ENCODE results near the gene EXOC3L1. TPM values are rescaled to one million over a fixed set of nuclear protein-coding genes. Genes with fewer than 3 reads are reported as not detected.

EXOC3L1 gene
- total and polyA plus RNA-seq, 2 of the 13 experiments (the other 11 are each of a cell fraction or from before 2014, with no cell fraction given): 0.12 TPM; not detected in 1

GRCh38 chr16:67226804-67227566, 37.0 kb upstream of the EXOC3L1 start, which contains the start of gene TMEM208 (continued):
- TF ChIP-seq KIAA2018 (CRISPR knock-in tag; IDR thresholded peaks at IDR 0.05; ENCODE audit: borderline replicate concordance) (no peak), TBX2 (CRISPR knock-in tag; IDR thresholded peaks at IDR 0.05; ENCODE audit: borderline replicate concordance) (peak; percentile 60; the same call in 1 of the 2 replicates), ELF3 (CRISPR knock-in tag; IDR thresholded peaks at IDR 0.05) (peak; percentile 87), RXRA (CRISPR knock-in tag; IDR thresholded peaks at IDR 0.05) (peak; percentile 89), EEA1 (CRISPR knock-in tag; IDR thresholded peaks at IDR 0.05; ENCODE audit: borderline replicate concordance) (no peak; the same call in 1 of the 2 replicates), REST (IDR thresholded peaks at IDR 0.05; ENCODE audit: borderline replicate concordance in 1 of 2, low read depth in 1 of 2, low read length in 2 of 2) (no peak), ZNF550 (CRISPR knock-in tag; IDR thresholded peaks at IDR 0.05; ENCODE audit: borderline replicate concordance) (0 out of 2 replicates have a peak, but pooled peaks have one; percentile 58), AGO1 (IDR thresholded peaks at IDR 0.05; ENCODE audit: low read depth, low read length, poor library complexity, severe bottlenecking) (peak; percentile 73), ZFP41 (CRISPR knock-in tag; IDR thresholded peaks at IDR 0.05; ENCODE audit: borderline replicate concordance) (no peak), ARNTL (CRISPR knock-in tag; IDR thresholded peaks at IDR 0.05) (peak; percentile 59), ZC3H13 (CRISPR knock-in tag; IDR thresholded peaks at IDR 0.05) (peak; percentile 86), NR2C2 (CRISPR knock-in tag; IDR thresholded peaks at IDR 0.05; ENCODE audit: borderline replicate concordance) (peak; percentile 94), GTF3A (CRISPR knock-in tag; conservative IDR thresholded peaks at IDR 0.05) (no peak), REL (CRISPR knock-in tag; conservative IDR thresholded peaks at IDR 0.05) (no peak; the same call in 1 of the 2 replicates)

Data from HepG2 (cell line).